H1 (cell line): ENCODE results near the gene CLEC2A. TPM values are rescaled to one million over a fixed set of nuclear protein-coding genes. Genes with fewer than 3 reads are reported as not detected.

ENCODE experiments used
- CTCF ChIA-PET: fragments of 300-600 bp; sonication (Branson Sonifier 250); formaldehyde crosslinking; loops from one replicate; lab custom pipeline; 2021; ENCODE audit not compliant: partially characterized antibody; lab: Charles Lee
- POLR2A ChIA-PET: fragments of 300-600 bp; sonication (Branson Sonifier 250); formaldehyde crosslinking; loops from one replicate; lab custom pipeline; 2021; ENCODE audit warnings: inconsistent platforms; ENCODE audit not compliant: partially characterized antibody; lab: Charles Lee
- DNase-seq, 2 experiments: peaks; one replicate each; pipeline versions ENCODE4 v3.0.0 to v3.0.0-alpha.2; 2010 to 2022; ENCODE audit warnings: low spot score in 2 of 2, low read depth in 1 of 2, mixed read lengths in 1 of 2
- FAIRE-seq: peaks from 2 replicates; lab custom pipeline; 2011; peaks lifted over from hg19 to GRCh38; lab: Jason Lieb, UNC
- H2AFZ ChIP-seq: 2 replicates; pipeline ENCODE4 v1.8.1; 2012; ENCODE audit warnings: low read length, inconsistent platforms
- H2AK5ac ChIP-seq: 2 replicates; pipeline ENCODE4 v1.6.1; 2013; ENCODE audit warnings: low read depth, low read length
- H2BK120ac ChIP-seq: replicated peaks from 2 replicates; pipeline ENCODE3; 2013; ENCODE audit warnings: low read depth, low read length, inconsistent platforms
- H2BK12ac ChIP-seq: 2 replicates; pipeline ENCODE4 v1.6.1; 2013; ENCODE audit warnings: low read depth, low read length
- H2BK15ac ChIP-seq: 2 replicates; pipeline ENCODE4 v1.6.1; 2013; ENCODE audit warnings: low read length
- H2BK20ac ChIP-seq: 2 replicates; pipeline ENCODE4 v1.6.1; 2013; ENCODE audit warnings: low read length
- H2BK5ac ChIP-seq: 2 replicates; pipeline ENCODE4 v1.6.1; 2013; ENCODE audit warnings: low read depth, low read length
- H3K14ac ChIP-seq: 2 replicates; pipeline ENCODE4 v1.6.1; 2013; ENCODE audit warnings: inconsistent platforms; ENCODE audit not compliant: insufficient read length
- H3K18ac ChIP-seq: 2 replicates; pipeline ENCODE4 v1.6.1; 2013; ENCODE audit warnings: low read length; ENCODE audit errors: extremely low read depth
- H3K23ac ChIP-seq: 2 replicates; pipeline ENCODE4 v1.6.1; 2013; ENCODE audit warnings: inconsistent platforms; ENCODE audit not compliant: insufficient read length
- H3K23me2 ChIP-seq: 2 replicates; pipeline ENCODE4 v1.6.1; 2013; ENCODE audit warnings: low read depth, low read length
- H3K27ac ChIP-seq: 2 replicates; pipeline ENCODE4 v1.6.1; 2011; ENCODE audit warnings: low read depth, low read length, inconsistent platforms
- H3K27me3 ChIP-seq, 4 experiments: replicated peaks in 1 of 4; 1 replicate in 1 of 4; 2 replicates in 3 of 4; pipeline versions ENCODE4 v1.6.1 to v1.8.1; 2011 to 2013; ENCODE audit warnings: low read length in 3 of 4, mild to moderate bottlenecking in 3 of 4, inconsistent platforms in 2 of 4, mixed read lengths in 2 of 4, moderate library complexity in 1 of 4; ENCODE audit not compliant: control insufficient read depth in 3 of 4, insufficient read depth in 3 of 4; ENCODE audit errors: extremely low read depth in 1 of 4
- H3K36me3 ChIP-seq, 4 experiments: 2 replicates each; pipeline versions ENCODE4 v1.6.1 to v1.8.1; 2011 to 2013; ENCODE audit warnings: mild to moderate bottlenecking in 4 of 4, low read length in 3 of 4, moderate library complexity in 2 of 4, control low read depth in 1 of 4, inconsistent platforms in 1 of 4; ENCODE audit not compliant: insufficient read depth in 4 of 4, control insufficient read depth in 2 of 4
- H3K4ac ChIP-seq: replicated peaks from 2 replicates; pipeline ENCODE3; 2013; ENCODE audit warnings: low read length, low read depth, mixed read lengths, inconsistent platforms; ENCODE audit not compliant: insufficient read length
- H3K4me1 ChIP-seq, 4 experiments: replicated peaks in 1 of 4; 1 replicate in 1 of 4; 2 replicates in 3 of 4; pipeline versions ENCODE4 v1.6.1 to v1.8.1; 2011 to 2013; ENCODE audit warnings: low read length in 3 of 4, inconsistent platforms in 2 of 4, mixed read lengths in 1 of 4; ENCODE audit not compliant: insufficient read depth in 4 of 4, control insufficient read depth in 3 of 4
- H3K4me2 ChIP-seq, 2 experiments: 2 replicates each; pipeline versions ENCODE4 v1.6.1 to v1.8.1; 2011 to 2013; ENCODE audit warnings: low read depth in 2 of 2, low read length in 2 of 2, control low read depth in 1 of 2, inconsistent platforms in 1 of 2, mild to moderate bottlenecking in 1 of 2; ENCODE audit not compliant: insufficient read depth in 1 of 2
- H3K4me3 ChIP-seq, 4 experiments: fragments of 200-600, 300-600 bp in 1 of 4; sonication (generic), shearing (Covaris generic), sonication (Bioruptor Twin) in 1 of 4; 2 replicates each; pipeline versions ENCODE4 v1.5.1 to v1.8.1; 2011 to 2016; ENCODE audit warnings: low read length in 4 of 4, low read depth in 3 of 4, control low read depth in 2 of 4, inconsistent platforms in 2 of 4, mild to moderate bottlenecking in 2 of 4, mixed read lengths in 1 of 4, moderate library complexity in 1 of 4; ENCODE audit not compliant: insufficient read depth in 2 of 4; ENCODE audit errors: extremely low read depth in 1 of 4
- H3K56ac ChIP-seq: replicated peaks from 2 replicates; pipeline ENCODE3; 2013; ENCODE audit warnings: low read depth, mild to moderate bottlenecking, mixed read lengths, low read length, inconsistent platforms; ENCODE audit not compliant: insufficient read length
- H3K79me1 ChIP-seq: 2 replicates; pipeline ENCODE4 v1.6.1; 2013; ENCODE audit warnings: low read depth, low read length, control low read depth
- H3K79me2 ChIP-seq, 2 experiments: 2 replicates each; pipeline versions ENCODE4 v1.6.1 to v1.8.1; 2012 to 2013; ENCODE audit warnings: low read length in 2 of 2, mild to moderate bottlenecking in 2 of 2, inconsistent platforms in 1 of 2; ENCODE audit not compliant: insufficient read depth in 2 of 2, control insufficient read depth in 1 of 2
- H3K9ac ChIP-seq, 4 experiments: replicated peaks in 1 of 4; 1 replicate in 1 of 4; 2 replicates in 3 of 4; pipeline versions ENCODE4 v1.6.1 to v1.8.1; 2011 to 2013; ENCODE audit warnings: low read depth in 3 of 4, low read length in 3 of 4, control low read depth in 2 of 4, mild to moderate bottlenecking in 2 of 4, moderate library complexity in 2 of 4, inconsistent platforms in 1 of 4; ENCODE audit errors: extremely low read depth in 1 of 4
- H3K9me3 ChIP-seq, 2 experiments: 2 replicates each; pipeline versions ENCODE4 v1.6.1 to v1.8.1; 2012 to 2013; ENCODE audit warnings: mild to moderate bottlenecking in 2 of 2, moderate library complexity in 2 of 2, control low read depth in 1 of 2, inconsistent platforms in 1 of 2, low read depth in 1 of 2, low read length in 1 of 2, mixed read lengths in 1 of 2; ENCODE audit not compliant: insufficient read depth in 2 of 2
- H4K20me1 ChIP-seq, 2 experiments: replicated peaks in 1 of 2; 2 replicates each; pipeline versions ENCODE3 to v1.8.1; 2011 to 2013; ENCODE audit warnings: inconsistent platforms in 2 of 2, low read length in 2 of 2, mild to moderate bottlenecking in 1 of 2; ENCODE audit not compliant: insufficient read depth in 2 of 2, control insufficient read depth in 1 of 2
- H4K5ac ChIP-seq: 2 replicates; pipeline ENCODE4 v1.6.1; 2013; ENCODE audit warnings: low read length, low read depth, mixed read lengths, inconsistent platforms; ENCODE audit not compliant: insufficient read length
- H4K8ac ChIP-seq: 2 replicates; pipeline ENCODE4 v1.8.0; 2013; ENCODE audit warnings: mild to moderate bottlenecking, moderate library complexity, low read length, inconsistent platforms; ENCODE audit not compliant: insufficient read depth; ENCODE audit errors: extremely low read depth
- H4K91ac ChIP-seq: replicated peaks from 2 replicates; pipeline ENCODE3; 2013; ENCODE audit warnings: low read length, mixed read lengths, inconsistent platforms; ENCODE audit not compliant: insufficient read length
- FOSL1 ChIP-seq: IDR thresholded peaks from 2 replicates; pipeline ENCODE4 v1.6.1; 2011; ENCODE audit warnings: mild to moderate bottlenecking, low read depth, low read length, moderate library complexity; ENCODE audit not compliant: insufficient read depth
- POLR2A ChIP-seq, 2 experiments: IDR thresholded peaks; 1 replicate in 1 of 2; 2 replicates in 1 of 2; pipeline ENCODE4 v1.6.1; 2011; ENCODE audit warnings: low read depth in 2 of 2, low read length in 2 of 2, mild to moderate bottlenecking in 2 of 2; ENCODE audit errors: control extremely low read depth in 1 of 2
- POLR2AphosphoS5 ChIP-seq: IDR thresholded peaks from 2 replicates; pipeline ENCODE4 v1.6.1; 2011; ENCODE audit warnings: low read depth, low read length
- POU5F1 ChIP-seq: IDR thresholded peaks from 2 replicates; pipeline ENCODE4 v1.6.1; 2011; ENCODE audit warnings: low read depth, mild to moderate bottlenecking, low read length, moderate library complexity
- WGBS, 2 experiments: shearing (Covaris generic) in 1 of 2; methylation state at CpG; one replicate each; pipeline versions ENCODE4 v1.1.6 to v1.1.7; 2013 to 2015; ENCODE audit warnings: low lambda C conversion rate in 2 of 2, mixed read lengths in 2 of 2, inconsistent platforms in 1 of 2, low coverage in 1 of 2, missing lambda C conversion rate in 1 of 2; ENCODE audit not compliant: insufficient replicate concordance in 2 of 2, insufficient coverage in 1 of 2, insufficient read length in 1 of 2; ENCODE audit errors: extremely low coverage in 1 of 2, missing lambda C conversion rate in 1 of 2; 5-methylcytosine and 5-hydroxymethylcytosine counted together
- polyA plus RNA-seq, 7 experiments: library from polyadenylated mRNA; depleted of rRNA in 3 of 7; stranded (reverse) in 5 of 7; unstranded in 2 of 7; fragments of >200 nt in 5 of 7; fragments of 200-250 nt in 2 of 7; gene quantifications; 1 replicate in 5 of 7; 2 replicates in 1 of 7; 4 replicates in 1 of 7; pipeline versions ENCODE4 v1.2.1 to v1.2.3, GENCODE V29; 2011 to 2013; ENCODE audit warnings: missing spikeins in 2 of 7, mixed read lengths in 2 of 7
- total RNA-seq: library from RNA; stranded (reverse); fragmentation: NEBNext Ultra II Directional; extraction: Animal tissue kit (Norgen Biotek cat#: 25700); gene quantifications from 2 replicates; pipeline ENCODE4 v1.2.1, GENCODE V29; 2021
- TF ChIP-seq, protein P1 (sequence below): IDR thresholded peaks from 2 replicates; pipeline ENCODE4 v1.6.1; 2012; ENCODE audit warnings: inconsistent platforms

CLEC2A gene
- total and polyA plus RNA-seq, 2 of the 8 experiments (the other 6 are each of a cell fraction or from before 2014, with no cell fraction given), result 0.63 to 3.7 TPM

DNA sequence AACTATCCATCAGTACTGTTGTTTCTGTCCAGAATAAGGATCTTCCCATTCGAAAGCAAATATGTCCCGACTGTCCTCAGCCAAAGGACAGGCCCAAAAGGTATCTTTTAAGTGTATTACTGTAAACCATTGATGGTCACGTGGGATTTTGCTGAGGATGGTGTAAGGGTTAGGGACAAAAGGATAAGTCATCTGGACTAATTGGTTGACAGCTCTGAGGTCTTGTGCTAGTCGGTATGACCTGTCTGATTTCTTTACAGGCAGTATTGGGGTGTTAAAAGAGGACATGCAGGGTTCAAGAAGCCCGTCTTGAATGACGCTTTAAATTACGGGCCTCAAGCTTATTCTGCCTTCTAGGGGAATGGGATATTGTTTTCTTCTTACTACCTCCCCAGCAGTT is 24.4 kb downstream of the CLEC2A start:
- no peak overlapping the region for H2BK5ac ChIP-seq
- H3K27me3 ChIP-seq, result no peaks in the 10 kb centered on the region
- no peak overlapping the region for H2AFZ ChIP-seq
- H3K14ac ChIP-seq, result no peak overlapping the region
- FAIRE-seq, result no peak
- TF ChIP-seq POLR2AphosphoS5 (peak; percentile 79; the same call in 1 of the 2 replicates), POU5F1 (no peak), FOSL1 (0 out of 2 replicates have a peak, but pooled peaks have one; percentile 4), POLR2A (IDR thresholded peaks at IDR 0.05; ENCODE audit: control extremely low read depth in 1 of 2, low read depth in 2 of 2, low read length in 2 of 2) (peak in 1 of 2 experiments; percentile 78; a peak in 2 of 3 replicates)
- TF ChIP-seq, protein P1, sequence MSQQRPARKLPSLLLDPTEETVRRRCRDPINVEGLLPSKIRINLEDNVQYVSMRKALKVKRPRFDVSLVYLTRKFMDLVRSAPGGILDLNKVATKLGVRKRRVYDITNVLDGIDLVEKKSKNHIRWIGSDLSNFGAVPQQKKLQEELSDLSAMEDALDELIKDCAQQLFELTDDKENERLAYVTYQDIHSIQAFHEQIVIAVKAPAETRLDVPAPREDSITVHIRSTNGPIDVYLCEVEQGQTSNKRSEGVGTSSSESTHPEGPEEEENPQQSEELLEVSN, result no peak
- TF ChIP-seq, all 59 proteins: peak for 3
- H2BK20ac ChIP-seq, result no peak overlapping the region
- peak overlapping the region in 2 of 4 experiments; percentile 71 to 72; a peak in 3 of 8 replicates for H3K4me3 ChIP-seq
- peaks cover 0 to 80% of the 10 kb centered on the region in 2 experiments; a peak in 2 of 4 replicates for H3K79me2 ChIP-seq
- H4K8ac ChIP-seq, result no peak overlapping the region
- no peak overlapping the region for H4K5ac ChIP-seq
- H3K36me3 ChIP-seq, result peaks cover 3 to 50% (median 14%) of the 10 kb centered on the region in 4 experiments; a peak in 6 of 8 replicates
- peaks cover 0 to 9% (median 5%) of the 10 kb centered on the region in 4 experiments; a peak in 3 of 7 replicates for H3K4me1 ChIP-seq
- no peak overlapping the region for H2BK120ac ChIP-seq
- DNase-seq, result no peak
- H3K23me2 ChIP-seq, result no peaks in the 10 kb centered on the region; the same call in 1 of the 2 replicates
- no peak overlapping the region for H4K91ac ChIP-seq
- H4K20me1 ChIP-seq, result peaks cover 0 to 4% of the 10 kb centered on the region in 2 experiments
- no peak overlapping the region for H3K18ac ChIP-seq
- H3K4me2 ChIP-seq, result peak overlapping the region; percentile 54 to 62; a peak in 3 of 4 replicates
- ChIA-PET CTCF (interaction anchor here (0.9 to 5.5 kb wide), 5 partner anchors 12 to 158 kb away, joined by 3 to 26 read pairs (median 3); no protein-coding TSS in a partner anchor), POLR2A (interaction anchor here (1.4 to 7.8 kb wide), 3 partner anchors 10 to 20 kb away, joined by 4 to 121 read pairs (median 7); no protein-coding TSS in a partner anchor)
- WGBS, 2 experiments, result 90% methylated on average over 7 of the region's 7 CpGs; no CpG with 5 or more reads in 1 of the 2 experiments
- H3K9me3 ChIP-seq, result no peaks in the 10 kb centered on the region; a peak in 1 of 4 replicates
- H3K27ac ChIP-seq, result no peak overlapping the region
- no peak overlapping the region for H3K4ac ChIP-seq
- no peak overlapping the region for H2BK15ac ChIP-seq
- 0 out of 2 replicates have a peak overlapping the region, but pooled peaks have one; percentile 17 for H2BK12ac ChIP-seq
- no peak overlapping the region for H2AK5ac ChIP-seq
- no peaks in the 10 kb centered on the region for H3K79me1 ChIP-seq
- no peak overlapping the region; a peak in 1 of 7 replicates for H3K9ac ChIP-seq
- no peak overlapping the region for H3K56ac ChIP-seq
- H3K23ac ChIP-seq, result no peak overlapping the region
